Measurements from ENCODE around the gene LDLR.
"Not testable (repeated sequence)": the region's sequence is repeated elsewhere in the genome, so short reads cannot be mapped to it uniquely, and the experiment has no call there.

Gene LDLR

DNA sequence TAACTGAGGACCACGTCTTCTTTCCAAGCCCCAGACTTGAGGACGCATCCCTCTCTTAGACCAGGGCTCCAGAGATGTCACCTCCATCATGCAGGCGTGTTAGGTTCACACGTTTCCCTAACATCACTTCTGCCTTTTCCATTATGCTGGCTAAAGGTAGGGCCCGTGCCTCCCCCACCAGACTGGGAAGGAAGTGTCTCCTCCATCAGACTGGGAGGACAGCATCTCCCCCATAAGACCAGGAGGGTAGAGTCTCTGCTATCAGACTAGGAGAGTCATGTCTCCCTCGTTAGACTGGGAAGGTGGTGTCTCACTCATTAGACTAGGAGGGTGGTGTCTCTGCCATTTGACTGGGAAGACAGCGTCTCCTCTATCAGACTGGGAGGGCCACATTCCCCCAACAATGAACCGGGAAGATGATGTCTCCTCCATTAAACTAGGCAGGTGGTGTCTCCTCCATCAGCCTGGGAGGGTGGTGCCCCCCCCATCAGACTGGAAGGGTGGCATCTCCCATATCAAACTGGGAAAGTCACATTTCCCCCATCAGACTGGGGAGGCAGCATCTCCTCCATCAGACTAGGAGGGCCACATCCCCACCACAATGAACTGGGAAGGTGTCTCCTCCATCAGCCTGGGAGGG is 84.4 kb downstream of the LDLR start:
- no peak for DNase-seq (ENCODE audit: low read depth in 2 of 2)

DNA sequence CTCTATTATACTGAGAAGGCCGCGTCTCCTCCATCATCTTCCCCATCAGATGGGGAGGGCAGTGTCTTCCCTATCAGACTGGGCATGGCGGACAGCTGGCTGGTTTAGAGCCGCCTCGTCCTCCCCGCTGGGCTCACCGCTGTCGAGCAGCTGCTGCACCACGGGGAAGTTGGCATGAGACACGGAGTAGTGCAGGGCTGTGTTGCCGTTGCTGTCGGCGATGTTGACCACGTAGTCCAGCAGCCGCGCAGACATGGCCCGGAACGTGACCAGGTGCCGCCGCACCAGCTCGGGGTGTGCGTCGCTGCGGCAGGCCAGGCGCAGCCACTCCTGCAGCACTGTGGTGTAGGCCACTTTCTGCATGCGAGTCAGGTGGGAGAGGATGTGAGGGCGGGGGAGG is 85.1 kb downstream of the LDLR start:
- no peak for DNase-seq (ENCODE audit: low read depth in 2 of 2)

DNA sequence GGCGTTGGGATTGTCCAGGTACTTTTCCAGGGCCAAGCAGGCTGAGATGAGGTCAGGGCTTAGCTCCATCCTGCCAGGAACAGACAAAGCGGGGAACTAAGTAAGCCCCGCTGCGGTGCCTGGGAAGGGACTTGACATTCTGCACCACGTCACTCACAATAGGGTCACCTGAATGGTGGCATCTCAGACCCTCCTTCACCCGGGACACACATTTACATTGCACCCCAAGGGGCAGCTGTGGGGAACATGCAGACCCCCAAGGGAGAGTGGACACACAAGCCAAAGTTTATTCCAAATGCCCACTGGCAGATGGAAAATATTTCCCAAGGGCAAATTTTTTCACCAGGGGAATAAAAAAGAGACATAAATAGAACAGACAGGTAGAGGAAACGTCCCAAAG is 86.7 kb downstream of the LDLR start:
- no peak for DNase-seq (ENCODE audit: low read depth in 2 of 2)

GRCh38 chr19:11176466-11177193 is 87.4 kb downstream of the LDLR start:
- no peak for DNase-seq (ENCODE audit: low read depth in 2 of 2)

DNA sequence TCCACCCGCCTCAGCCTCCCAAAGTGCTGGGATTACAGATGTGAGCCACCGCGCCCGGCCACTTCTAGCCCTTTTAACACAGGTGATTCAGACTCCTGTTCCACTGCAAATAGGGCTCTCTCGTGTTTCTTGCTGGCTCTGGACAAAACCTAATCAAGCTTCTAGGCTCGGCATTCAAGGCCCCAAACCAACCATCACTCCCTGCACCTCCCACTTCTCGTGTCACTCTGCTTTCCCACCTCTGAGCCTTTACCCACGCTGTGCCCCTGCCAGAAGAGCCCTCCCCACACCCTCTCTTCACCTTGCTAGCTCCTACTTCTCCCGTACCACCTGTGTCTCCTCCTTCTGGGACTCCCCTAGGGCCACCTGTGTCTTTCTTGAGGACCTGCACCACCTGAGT is 88.3 kb downstream of the LDLR start:
- no peak for DNase-seq (ENCODE audit: low read depth in 2 of 2)

- not testable (repeated sequence) for DNase-seq (ENCODE audit: low read depth in 2 of 2)
These were observed 89.8 kb downstream of the LDLR start for GRCh38 chr19:11179145-11179465.

GRCh38 chr19:11179716-11180297 is 90.5 kb downstream of the LDLR start:
- DNase-seq (ENCODE audit: low read depth in 2 of 2): no peak

DNA sequence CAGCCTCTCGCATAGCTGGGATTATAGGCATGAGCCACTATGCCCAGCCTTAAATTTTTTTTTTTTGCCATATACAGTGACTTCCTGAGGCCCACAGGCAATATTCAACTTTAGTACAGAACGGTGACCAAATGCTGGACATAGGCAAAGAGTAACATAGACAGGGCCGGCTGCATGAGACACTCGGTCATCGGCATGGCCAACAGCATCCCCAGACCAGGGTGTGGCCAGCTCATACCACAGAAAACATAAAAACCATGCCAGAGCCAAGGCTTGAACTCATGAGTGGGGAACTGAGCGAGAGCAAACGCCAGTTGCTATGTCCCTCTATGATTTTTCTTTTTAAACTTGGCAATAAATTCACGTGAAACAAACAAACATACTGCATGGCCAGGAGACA is 91.1 kb downstream of the LDLR start:
- DNase-seq (ENCODE audit: low read depth in 2 of 2): no peak

- DNase-seq (ENCODE audit: low read depth in 2 of 2): not testable (repeated sequence)
These were observed 91.7 kb downstream of the LDLR start for GRCh38 chr19:11180975-11181374.

DNA sequence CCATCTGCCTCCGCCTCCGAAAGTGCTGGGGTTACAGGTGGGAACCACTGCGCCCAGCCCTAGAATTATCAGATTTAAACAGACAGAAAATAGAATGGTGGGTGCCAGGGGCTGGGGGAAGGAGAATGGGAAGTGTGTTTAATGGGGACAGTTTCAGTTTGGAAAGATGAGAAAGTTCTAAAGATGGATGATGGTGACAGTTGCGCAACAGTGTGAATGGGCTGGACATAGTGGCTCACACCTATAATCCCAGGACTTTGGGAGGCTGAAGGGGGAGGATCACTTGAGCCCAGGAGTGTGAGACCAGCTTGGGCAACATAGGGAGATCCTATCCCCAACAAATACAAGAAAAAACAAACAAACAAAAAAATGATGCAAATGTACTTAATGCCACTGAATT is 92.2 kb downstream of the LDLR start:
- no peak for DNase-seq (ENCODE audit: low read depth in 2 of 2)
